ENCODE data around the gene TP73.

GRCh38 chr1:3759796-3760195, 107.5 kb downstream of the TP73 start:
- TF ChIP-seq CTCF (IDR thresholded peaks at IDR 0.05; ENCODE audit: poor library complexity, severe bottlenecking) (no peak), EP300 (conservative IDR thresholded peaks at IDR 0.05; ENCODE audit: poor library complexity, severe bottlenecking) (no peak), TAF1 (IDR thresholded peaks at IDR 0.05; ENCODE audit: low read depth) (no peak), SMC3 (conservative IDR thresholded peaks at IDR 0.05; ENCODE audit: poor library complexity) (no peak)

All from neural cell (in vitro differentiated cells).